NOMO-1 treated with dmso at 0.1 percent for 144 hours (cell line): ENCODE results near the gene ILF3.

ENCODE experiments used
- DNase-seq: peaks from one replicate; lab custom pipeline; 2025; ENCODE audit not compliant: unreplicated experiment; lab: John Stamatoyannopoulos, UW

The ILF3 gene

DNA sequence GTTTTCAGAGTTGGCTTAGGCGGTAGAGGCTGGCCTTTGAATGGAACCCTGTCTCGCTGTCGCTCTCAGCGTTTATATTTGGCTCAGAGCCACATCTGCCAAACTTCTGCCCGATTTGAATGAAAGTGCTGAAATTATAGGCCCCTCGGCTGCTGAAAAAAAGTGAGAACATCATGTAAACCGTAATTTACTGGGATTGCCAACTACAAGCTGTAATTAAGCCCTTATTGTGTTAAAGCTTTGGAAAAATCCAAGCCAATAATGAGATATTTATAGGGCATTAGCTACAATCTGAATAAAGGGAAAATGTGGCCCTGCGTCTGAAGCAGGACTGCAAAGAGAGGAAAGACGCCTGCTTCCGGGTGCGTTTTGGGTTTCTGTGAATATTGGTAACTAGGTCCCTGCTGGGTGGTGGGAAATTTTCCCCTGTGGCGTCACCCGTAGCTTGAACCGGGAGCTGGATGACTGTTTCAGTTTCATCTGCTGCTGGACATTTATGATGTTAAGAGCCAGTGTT, 73.6 kb downstream of the ILF3 start:
- DNase-seq = no peak

- DNase-seq = no peak
Observed at GRCh38 chr19:10729411-10729810, 75.3 kb downstream of the ILF3 start.

DNA sequence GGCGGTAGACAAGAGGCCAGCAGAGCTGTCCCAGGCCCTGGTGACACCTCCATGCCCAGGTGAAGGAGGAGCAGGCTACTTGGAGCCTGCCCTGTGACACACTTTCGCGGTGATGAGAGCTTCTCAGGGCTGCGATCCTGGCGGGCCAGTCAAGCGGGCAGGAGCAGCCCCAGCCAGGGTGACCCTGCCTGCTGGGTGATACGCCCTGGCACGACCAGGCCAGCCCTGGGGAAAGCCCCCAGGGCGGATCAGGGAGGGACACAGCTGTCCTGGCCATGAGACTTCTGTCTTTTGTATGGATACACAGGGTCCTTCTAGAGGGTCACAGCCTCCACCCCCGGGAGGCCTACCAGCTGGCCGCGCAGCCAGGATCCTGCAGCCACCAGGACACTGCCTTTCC, 76.8 kb downstream of the ILF3 start:
- no peak for DNase-seq

DNA sequence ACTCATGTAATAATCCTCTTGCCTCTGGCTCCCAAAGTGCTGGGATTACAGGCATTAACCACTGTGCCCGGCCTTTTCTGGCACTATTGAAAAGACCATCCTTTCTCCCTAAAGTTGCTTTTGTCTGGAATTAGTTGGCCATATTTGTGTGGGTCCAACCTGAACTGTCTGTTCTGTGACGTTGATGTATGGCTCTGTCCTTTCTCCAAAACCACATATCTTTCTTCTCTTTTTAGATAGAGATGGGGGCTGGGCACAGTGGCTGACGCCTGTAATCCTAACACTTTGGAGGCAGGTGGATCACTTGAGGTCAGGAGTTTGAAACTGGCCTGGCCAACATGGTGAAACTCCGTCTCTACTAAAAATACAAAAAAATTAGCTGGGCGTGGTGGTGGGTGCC, 81.6 kb downstream of the ILF3 start:
- DNase-seq = no peak

DNA sequence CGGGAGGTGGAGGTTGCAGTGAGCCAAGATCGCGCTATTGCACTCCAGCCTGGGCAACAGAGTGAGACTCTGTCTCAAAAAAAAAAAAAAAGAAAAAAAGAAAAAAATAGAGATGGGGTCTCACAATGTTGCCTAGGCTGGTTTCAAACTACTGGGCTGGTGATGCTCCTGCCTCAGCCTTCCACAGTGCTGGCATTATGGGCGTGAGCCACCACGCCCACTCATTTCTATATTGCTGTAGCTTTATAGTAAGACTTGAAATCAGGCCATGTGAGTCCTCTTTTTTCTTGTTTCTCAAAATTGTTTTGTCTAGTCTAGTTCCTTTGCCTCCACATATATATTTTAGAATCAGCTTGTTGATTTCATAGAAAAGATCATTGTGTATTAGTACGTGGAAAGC, 82.0 kb downstream of the ILF3 start:
- no peak for DNase-seq

- DNase-seq = no peak
Observed at GRCh38 chr19:10736916-10737551, 82.9 kb downstream of the ILF3 start.

DNA sequence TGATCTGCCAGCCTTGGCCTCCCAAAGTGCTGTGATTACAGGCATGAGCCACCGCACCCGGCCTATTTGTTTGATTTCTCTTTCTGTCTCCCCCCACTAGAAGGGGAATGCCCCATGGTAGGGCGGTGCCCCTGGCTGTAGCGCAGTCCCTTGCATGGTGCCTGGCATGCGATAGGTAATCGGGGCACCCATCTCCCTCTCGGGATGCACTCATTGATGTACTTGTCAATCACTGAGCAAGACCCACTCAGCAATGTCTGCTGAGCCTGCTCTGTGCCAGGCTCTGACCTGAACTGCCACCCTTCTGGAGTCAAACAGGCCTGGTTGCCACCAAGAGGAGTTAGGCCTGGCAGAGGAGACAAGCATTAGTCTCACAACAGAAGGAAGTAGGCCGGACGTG, 83.6 kb downstream of the ILF3 start:
- no peak for DNase-seq

GRCh38 chr19:10740798-10741197, 86.7 kb downstream of the ILF3 start:
- DNase-seq = no peak
